ENCODE data around the gene EIF4G3.
"Not testable (repeated sequence)": the region's sequence is repeated elsewhere in the genome, so short reads cannot be mapped to it uniquely, and the experiment has no call there.

Gene EIF4G3

GRCh38 chr1:21188235-21188634 is 11.5 kb upstream of the EIF4G3 start:
- DNase-seq (ENCODE audit: low read depth): no peak

- DNase-seq (ENCODE audit: low read depth): no peak
Measured at GRCh38 chr1:21185221-21185731, 8.6 kb upstream of the EIF4G3 start.

GRCh38 chr1:21184276-21184675 is 7.6 kb upstream of the EIF4G3 start:
- no peak for DNase-seq (ENCODE audit: low read depth)

GRCh38 chr1:21182181-21182731 is 5.6 kb upstream of the EIF4G3 start:
- no peak for DNase-seq (ENCODE audit: low read depth)

GRCh38 chr1:21178271-21178670 is 1.6 kb upstream of the EIF4G3 start:
- DNase-seq (ENCODE audit: low read depth): not testable (repeated sequence)

- DNase-seq (ENCODE audit: low read depth): no peak
Measured at GRCh38 chr1:21175670-21176581, 771 bp downstream of the EIF4G3 start.

- no peak for DNase-seq (ENCODE audit: low read depth)
Measured at GRCh38 chr1:21175324-21175669, 1.4 kb downstream of the EIF4G3 start.

- DNase-seq (ENCODE audit: low read depth): no peak
Measured at GRCh38 chr1:21174654-21175323, 1.9 kb downstream of the EIF4G3 start.

GRCh38 chr1:21174230-21174629 is 2.5 kb downstream of the EIF4G3 start:
- DNase-seq (ENCODE audit: low read depth): no peak

- DNase-seq (ENCODE audit: low read depth): not testable (repeated sequence)
Measured at GRCh38 chr1:21173096-21173495, 3.6 kb downstream of the EIF4G3 start.

- not testable (repeated sequence) for DNase-seq (ENCODE audit: low read depth)
Measured at GRCh38 chr1:21170837-21171236, 5.9 kb downstream of the EIF4G3 start.

- no peak for DNase-seq (ENCODE audit: low read depth)
Measured at GRCh38 chr1:21168444-21168843, 8.3 kb downstream of the EIF4G3 start.

GRCh38 chr1:21165646-21166045 is 11.1 kb downstream of the EIF4G3 start:
- DNase-seq (ENCODE audit: low read depth): no peak

- DNase-seq (ENCODE audit: low read depth): no peak
Measured at GRCh38 chr1:21165076-21165475, 11.6 kb downstream of the EIF4G3 start.

- DNase-seq (ENCODE audit: low read depth): no peak
Measured at GRCh38 chr1:21164266-21164665, 12.4 kb downstream of the EIF4G3 start.

GRCh38 chr1:21162740-21163464 is 13.8 kb downstream of the EIF4G3 start:
- no peak for DNase-seq (ENCODE audit: low read depth)

- DNase-seq (ENCODE audit: low read depth): no peak
Measured at GRCh38 chr1:21161842-21162241, 14.9 kb downstream of the EIF4G3 start.

GRCh38 chr1:21160263-21160796 is 16.4 kb downstream of the EIF4G3 start:
- DNase-seq (ENCODE audit: low read depth): no peak

GRCh38 chr1:21157868-21158267 is 18.8 kb downstream of the EIF4G3 start:
- DNase-seq (ENCODE audit: low read depth): no peak

GRCh38 chr1:21157054-21157453 is 19.6 kb downstream of the EIF4G3 start:
- no peak for DNase-seq (ENCODE audit: low read depth)

GRCh38 chr1:21156019-21156418 is 20.7 kb downstream of the EIF4G3 start:
- DNase-seq (ENCODE audit: low read depth): no peak

- DNase-seq (ENCODE audit: low read depth): no peak
Measured at GRCh38 chr1:21154717-21155116, 22.0 kb downstream of the EIF4G3 start.
